Neural progenitor cell (in vitro differentiated cells): ENCODE data around the gene OR56A4. TPM values are rescaled to one million over a fixed set of nuclear protein-coding genes. Genes with fewer than 3 reads are reported as not detected.

Source experiments
- DNase-seq: peaks from one replicate; pipeline ENCODE4 v3.0.0-alpha.2; 2016; ENCODE audit warnings: low spot score
- H2AFZ ChIP-seq: fragments of 200-600 bp; sonication (generic); replicated peaks from 2 replicates; pipeline ENCODE4 v1.6.1; 2016; ENCODE audit warnings: antibody characterized with exemption
- H3F3A ChIP-seq: fragments of 200-600 bp; sonication (generic); 2 replicates; pipeline ENCODE4 v1.6.1; 2016; ENCODE audit warnings: antibody characterized with exemption, low read depth
- H3K27ac ChIP-seq: fragments of 200-600 bp; sonication (generic); 2 replicates; pipeline ENCODE4 v1.5.1; 2016; ENCODE audit warnings: mild to moderate bottlenecking
- H3K27me3 ChIP-seq: fragments of 200-600 bp; sonication (generic); 2 replicates; pipeline ENCODE4 v1.6.1; 2016; ENCODE audit warnings: mild to moderate bottlenecking, moderate library complexity
- H3K36me3 ChIP-seq: fragments of 200-600 bp; sonication (generic); 2 replicates; pipeline ENCODE4 v1.5.1; 2016
- H3K4me1 ChIP-seq: fragments of 200-600 bp; sonication (generic); 2 replicates; pipeline ENCODE4 v1.6.1; 2016; ENCODE audit warnings: mixed run types
- H3K4me2 ChIP-seq: fragments of 200-600 bp; sonication (generic); 2 replicates; pipeline ENCODE4 v1.6.1; 2016
- H3K4me3 ChIP-seq: fragments of 200-600 bp; sonication (generic); 2 replicates; pipeline ENCODE4 v1.5.1; 2016
- H3K79me2 ChIP-seq: fragments of 200-600 bp; sonication (generic); 2 replicates; pipeline ENCODE4 v1.6.1; 2016; ENCODE audit warnings: low read depth
- H3K9ac ChIP-seq: fragments of 200-600 bp; sonication (generic); 2 replicates; pipeline ENCODE4 v1.6.1; 2016
- H3K9me3 ChIP-seq: fragments of 200-600 bp; sonication (generic); 2 replicates; pipeline ENCODE4 v1.5.1; 2016; ENCODE audit warnings: low read depth
- H4K20me1 ChIP-seq: fragments of 200-600 bp; sonication (generic); 2 replicates; pipeline ENCODE4 v1.6.1; 2016; ENCODE audit warnings: low read depth
- H3K27ac Mint-ChIP-seq: 3 replicates; pipeline ENCODE4 v1.8.0; 2021; ENCODE audit warnings: mixed read lengths
- H3K27me3 Mint-ChIP-seq: 2 replicates; pipeline ENCODE4 v1.8.0; 2022; ENCODE audit warnings: low read depth, mild to moderate bottlenecking, inconsistent platforms, moderate library complexity, mixed read lengths; ENCODE audit not compliant: insufficient read depth
- H3K36me3 Mint-ChIP-seq: 3 replicates; pipeline ENCODE4 v1.8.0; 2021; ENCODE audit warnings: mixed read lengths
- H3K4me1 Mint-ChIP-seq: 3 replicates; pipeline ENCODE4 v1.8.0; 2021; ENCODE audit warnings: mixed read lengths
- H3K4me3 Mint-ChIP-seq: 3 replicates; pipeline ENCODE4 v1.8.0; 2021; ENCODE audit warnings: mild to moderate bottlenecking, moderate library complexity, mixed read lengths
- H3K9me3 Mint-ChIP-seq: 3 replicates; pipeline ENCODE4 v1.8.0; 2020; ENCODE audit warnings: mixed read lengths
- CTCF ChIP-seq: fragments of 200-600 bp; sonication (generic); IDR thresholded peaks from 2 replicates; pipeline ENCODE4 v1.5.1; 2017; ENCODE audit warnings: antibody characterized with exemption, mild to moderate bottlenecking
- EZH2 ChIP-seq: fragments of 200-600 bp; sonication (generic); IDR thresholded peaks from 2 replicates; pipeline ENCODE4 v1.6.1; 2017; ENCODE audit warnings: antibody characterized with exemption, mild to moderate bottlenecking, moderate library complexity
- EZH2phosphoT487 ChIP-seq: fragments of 200-600 bp; sonication (generic); IDR thresholded peaks from 2 replicates; pipeline ENCODE4 v1.6.1; 2017; ENCODE audit warnings: antibody characterized with exemption
- total RNA-seq: library from RNA; depleted of rRNA; stranded (reverse); fragments of >200 nt; gene quantifications from 2 replicates; pipeline ENCODE4 v1.2.3, GENCODE V29; 2015; ENCODE audit warnings: low replicate concordance

OR56A4 gene
- total RNA-seq, 1 donor from 2014 or later = 0.30 TPM

GRCh38 chr11:6006395-6006794 is 351 bp downstream of the OR56A4 start:
- Histone ChIP-seq H3F3A (no peaks in the 10 kb centered on the region), H3K4me3 (no peak overlapping the region), H3K79me2 (no peaks in the 10 kb centered on the region), H4K20me1 (no peaks in the 10 kb centered on the region), H2AFZ (no peak overlapping the region), H3K9ac (no peak overlapping the region), H3K27me3 (no peaks in the 10 kb centered on the region), H3K36me3 (no peaks in the 10 kb centered on the region), H3K4me2 (no peak overlapping the region), H3K4me1 (peaks cover 6% of the 10 kb centered on the region), H3K27ac (no peak overlapping the region), H3K9me3 (no peaks in the 10 kb centered on the region)
- DNase-seq = no peak
- no peak for TF ChIP-seq EZH2
- no peak for TF ChIP-seq EZH2phosphoT487
- TF ChIP-seq CTCF = no peak
- Mint-ChIP-seq H3K27ac (no peak overlapping the region), H3K36me3 (no peaks in the 10 kb centered on the region), H3K9me3 (no peaks in the 10 kb centered on the region), H3K4me3 (no peak overlapping the region), H3K27me3 (no peaks in the 10 kb centered on the region), H3K4me1 (no peaks in the 10 kb centered on the region)

DNA sequence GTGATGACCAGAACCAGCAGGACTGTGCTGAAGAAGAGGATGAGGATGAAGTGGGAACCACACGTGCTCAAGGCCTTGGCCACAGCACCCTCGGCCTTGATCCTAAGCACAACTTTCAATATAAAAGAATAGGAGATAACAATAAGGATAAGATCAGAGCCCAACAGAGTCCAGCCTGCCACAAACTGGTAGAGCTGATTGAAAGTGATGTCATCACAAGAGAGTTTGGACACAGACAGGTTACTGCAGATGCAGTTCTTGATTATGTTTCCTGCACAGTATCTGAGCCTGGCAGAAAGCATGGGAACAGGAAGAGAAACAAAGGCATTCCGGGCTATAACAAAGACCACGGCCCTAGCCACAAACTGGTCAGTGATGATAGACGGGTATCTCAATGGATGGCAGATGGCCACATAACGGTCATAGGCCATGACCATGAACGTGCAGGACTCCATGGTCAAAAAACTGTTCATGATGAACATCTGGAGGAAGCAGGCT is 4.5 kb downstream of the OR56A4 start:
- H4K20me1 ChIP-seq = no peaks in the 10 kb centered on the region
- H2AFZ ChIP-seq = no peak overlapping the region
- H3K4me2 ChIP-seq = no peak overlapping the region
- H3K9me3 Mint-ChIP-seq = no peaks in the 10 kb centered on the region
- no peak for DNase-seq
- H3K4me1 Mint-ChIP-seq = no peaks in the 10 kb centered on the region
- no peaks in the 10 kb centered on the region for H3F3A ChIP-seq
- no peaks in the 10 kb centered on the region for H3K27me3 ChIP-seq
- TF ChIP-seq CTCF (no peak), EZH2 (no peak), EZH2phosphoT487 (no peak)
- no peak overlapping the region for H3K27ac ChIP-seq
- no peaks in the 10 kb centered on the region for H3K27me3 Mint-ChIP-seq
- H3K27ac Mint-ChIP-seq = no peak overlapping the region
- H3K9me3 ChIP-seq = no peaks in the 10 kb centered on the region
- H3K4me3 ChIP-seq = no peak overlapping the region
- H3K36me3 Mint-ChIP-seq = no peaks in the 10 kb centered on the region
- no peaks in the 10 kb centered on the region for H3K4me1 ChIP-seq
- no peak overlapping the region for H3K4me3 Mint-ChIP-seq
- H3K9ac ChIP-seq = no peak overlapping the region
- H3K79me2 ChIP-seq = no peaks in the 10 kb centered on the region
- H3K36me3 ChIP-seq = no peaks in the 10 kb centered on the region

DNA sequence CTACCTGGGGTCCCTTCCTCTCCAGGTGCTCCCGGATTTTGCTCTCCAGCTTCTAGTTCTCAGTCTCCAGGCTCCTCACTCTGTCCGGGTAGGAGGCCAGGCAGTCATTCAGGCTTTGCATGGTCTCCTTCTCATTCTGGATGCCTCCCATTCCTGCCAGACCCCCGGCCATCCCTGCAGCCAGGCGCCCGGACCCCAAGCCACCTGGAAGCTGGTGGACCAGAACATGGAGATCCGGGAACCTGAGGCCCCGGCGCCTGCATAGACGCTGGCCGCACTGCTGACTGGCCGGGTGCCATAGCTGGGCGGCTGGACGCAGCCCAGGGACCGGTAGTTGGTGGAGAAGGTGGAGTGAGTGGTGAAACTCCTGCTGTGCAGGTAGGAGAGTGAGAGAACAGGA is 12.0 kb downstream of the OR56A4 start:
- Mint-ChIP-seq H3K27me3 (no peaks in the 10 kb centered on the region), H3K36me3 (no peaks in the 10 kb centered on the region), H3K27ac (no peak overlapping the region), H3K9me3 (no peaks in the 10 kb centered on the region), H3K4me1 (no peaks in the 10 kb centered on the region), H3K4me3 (no peak overlapping the region)
- H3K36me3 ChIP-seq = no peaks in the 10 kb centered on the region
- H3K27me3 ChIP-seq = no peaks in the 10 kb centered on the region
- DNase-seq = no peak
- H3K9me3 ChIP-seq = no peaks in the 10 kb centered on the region
- H3K79me2 ChIP-seq = no peaks in the 10 kb centered on the region
- H3K9ac ChIP-seq = no peak overlapping the region
- no peak overlapping the region for H3K27ac ChIP-seq
- H3K4me1 ChIP-seq = no peaks in the 10 kb centered on the region
- no peaks in the 10 kb centered on the region for H4K20me1 ChIP-seq
- H2AFZ ChIP-seq = no peak overlapping the region
- no peak overlapping the region for H3K4me2 ChIP-seq
- H3K4me3 ChIP-seq = no peak overlapping the region
- no peaks in the 10 kb centered on the region for H3F3A ChIP-seq
- TF ChIP-seq EZH2 (no peak), CTCF (no peak), EZH2phosphoT487 (no peak)
